GM18868 (cell line): ENCODE data around the gene KIRREL2.

Experiments
- ATAC-seq: cut with Tn5 transposase; IDR thresholded peaks from one replicate; pipeline ENCODE4 v1.9.1; 2021; ENCODE audit warnings: mild to moderate bottlenecking, moderate library complexity; ENCODE audit not compliant: unreplicated experiment

Gene KIRREL2

DNA sequence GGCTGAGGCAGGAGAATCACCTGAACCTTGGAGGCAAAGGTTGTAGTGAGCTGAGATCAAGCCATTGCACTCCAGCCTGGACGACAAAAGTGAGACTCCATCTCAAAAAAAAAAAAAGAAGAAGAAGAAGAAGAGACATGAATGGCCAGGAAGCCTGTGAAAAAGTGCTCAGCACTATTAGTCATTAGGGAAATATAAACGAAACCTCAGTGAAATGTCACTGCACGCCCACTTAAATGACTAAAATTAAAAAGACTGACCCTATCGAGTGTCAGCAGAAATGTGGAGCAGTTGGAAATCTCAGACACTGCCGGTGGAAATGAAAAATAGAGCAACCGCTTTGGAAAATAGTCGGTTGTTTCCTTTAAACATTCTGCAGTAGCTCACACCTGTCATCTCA lies 56.9 kb downstream of the KIRREL2 start:
- ATAC-seq, result no peak

DNA sequence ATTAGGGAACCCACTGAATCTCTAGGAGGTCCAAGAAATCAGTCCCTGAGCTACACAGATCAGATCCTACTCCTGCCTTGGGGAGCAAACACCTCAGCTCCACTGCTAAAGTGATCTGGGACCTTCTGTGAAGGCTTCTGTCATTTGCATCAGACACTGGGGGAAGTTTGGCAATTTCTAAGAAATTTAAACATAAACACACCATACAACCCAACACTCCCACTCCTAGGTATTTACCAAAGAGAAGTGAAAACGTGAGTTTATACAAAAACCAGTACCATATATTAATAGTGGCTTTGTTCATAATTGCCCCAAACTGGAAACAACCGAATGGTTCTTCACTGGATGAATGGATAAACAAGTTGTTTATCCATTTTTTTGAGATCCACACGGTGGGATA lies 58.7 kb downstream of the KIRREL2 start:
- ATAC-seq, result no peak
